Stimulated activated CD4-positive, alpha-beta T cell treated with anti-CD3 and anti-CD28 coated beads, TNF-alpha, amount 100 ng/mL, for 48 hours (primary cell): ENCODE data around the gene TAB2.
A peak's percentile ranks its signal among the peaks of the same experiment; 100 is the strongest.
"Not testable (repeated sequence)": the region's sequence is repeated elsewhere in the genome, so short reads cannot be mapped to it uniquely, and the experiment has no call there.

Source experiments
- DNase-seq, 3 donors: peaks; one replicate each; pipeline ENCODE4 v3.0.0-alpha.2; 2020; ENCODE audit warnings: low read depth in 3 of 3

TAB2 gene

GRCh38 chr6:149333266-149333620 lies 15.7 kb downstream of the TAB2 start:
- no peak for DNase-seq

GRCh38 chr6:149334201-149334600 lies 16.7 kb downstream of the TAB2 start:
- no peak for DNase-seq

- no peak for DNase-seq
These were observed 17.2 kb downstream of the TAB2 start for GRCh38 chr6:149334682-149335160.

- peak; percentile 27 to 63 (median 54) for DNase-seq
These were observed 18.6 kb downstream of the TAB2 start for GRCh38 chr6:149335924-149336608.

- no peak for DNase-seq
These were observed 19.1 kb downstream of the TAB2 start for GRCh38 chr6:149336609-149336928.

- DNase-seq = no peak
These were observed 19.8 kb downstream of the TAB2 start for GRCh38 chr6:149337320-149337719.

- no peak for DNase-seq
These were observed 22.7 kb downstream of the TAB2 start for GRCh38 chr6:149340200-149340599.

- DNase-seq = no peak
These were observed 25.0 kb downstream of the TAB2 start for GRCh38 chr6:149342525-149342924.

GRCh38 chr6:149343501-149343900 lies 26.0 kb downstream of the TAB2 start:
- no peak for DNase-seq

GRCh38 chr6:149346078-149346477 lies 28.6 kb downstream of the TAB2 start:
- DNase-seq = no peak

- no peak for DNase-seq
These were observed 29.6 kb downstream of the TAB2 start for GRCh38 chr6:149347067-149347466.

- DNase-seq = not testable (repeated sequence)
These were observed 31.8 kb downstream of the TAB2 start for GRCh38 chr6:149349279-149349678.

- DNase-seq = no peak
These were observed 36.5 kb downstream of the TAB2 start for GRCh38 chr6:149354009-149354408.

- DNase-seq = no peak
These were observed 38.7 kb downstream of the TAB2 start for GRCh38 chr6:149356081-149356750.

- no peak for DNase-seq
These were observed 40.4 kb downstream of the TAB2 start for GRCh38 chr6:149357726-149358538.

- DNase-seq = no peak
These were observed 41.9 kb downstream of the TAB2 start for GRCh38 chr6:149359440-149359839.

- no peak for DNase-seq
These were observed 43.0 kb downstream of the TAB2 start for GRCh38 chr6:149360536-149360935.

- no peak for DNase-seq
These were observed 44.8 kb downstream of the TAB2 start for GRCh38 chr6:149362289-149362688.

- no peak for DNase-seq
These were observed 45.6 kb downstream of the TAB2 start for GRCh38 chr6:149363154-149363553.

- no peak for DNase-seq
These were observed 47.0 kb downstream of the TAB2 start for GRCh38 chr6:149364557-149364956.

GRCh38 chr6:149365197-149365596 lies 47.7 kb downstream of the TAB2 start:
- no peak for DNase-seq

GRCh38 chr6:149366267-149366921 lies 48.9 kb downstream of the TAB2 start:
- DNase-seq = no peak
